HG02938 (cell line): ENCODE results near the gene IFI27L1.
"Not testable (repeated sequence)": the region's sequence is repeated elsewhere in the genome, so short reads cannot be mapped to it uniquely, and the experiment has no call there.

ENCODE experiments used
- ATAC-seq: cut with Tn5 transposase; IDR thresholded peaks from one replicate; pipeline ENCODE4 v1.9.1; 2021; ENCODE audit warnings: mild to moderate bottlenecking, moderate library complexity; ENCODE audit not compliant: unreplicated experiment

IFI27L1 gene

GRCh38 chr14:94047581-94047980, 33.5 kb upstream of the IFI27L1 start:
- no peak for ATAC-seq

- no peak for ATAC-seq
Observed at GRCh38 chr14:94048691-94049624, 32.2 kb upstream of the IFI27L1 start.

- ATAC-seq = no peak
Observed at GRCh38 chr14:94049625-94050023, 31.5 kb upstream of the IFI27L1 start.

GRCh38 chr14:94050231-94050880, 30.8 kb upstream of the IFI27L1 start:
- no peak for ATAC-seq

GRCh38 chr14:94051115-94051514, 30.0 kb upstream of the IFI27L1 start:
- ATAC-seq = no peak

- ATAC-seq = no peak
Observed at GRCh38 chr14:94051779-94052178, 29.3 kb upstream of the IFI27L1 start.

GRCh38 chr14:94052199-94052598, 28.9 kb upstream of the IFI27L1 start:
- ATAC-seq = no peak

- no peak for ATAC-seq
Observed at GRCh38 chr14:94052662-94053061, 28.4 kb upstream of the IFI27L1 start.

- no peak for ATAC-seq
Observed at GRCh38 chr14:94054401-94054800, 26.7 kb upstream of the IFI27L1 start.

- no peak for ATAC-seq
Observed at GRCh38 chr14:94054936-94055335, 26.2 kb upstream of the IFI27L1 start.

GRCh38 chr14:94056579-94057308, 24.4 kb upstream of the IFI27L1 start:
- ATAC-seq = peak; percentile 82

- no peak for ATAC-seq
Observed at GRCh38 chr14:94058128-94058673, 22.9 kb upstream of the IFI27L1 start.

GRCh38 chr14:94058674-94059138, 22.4 kb upstream of the IFI27L1 start:
- no peak for ATAC-seq

GRCh38 chr14:94059998-94060397, 21.1 kb upstream of the IFI27L1 start:
- ATAC-seq = no peak

GRCh38 chr14:94062344-94062940, 18.7 kb upstream of the IFI27L1 start:
- ATAC-seq = no peak

- ATAC-seq = no peak
Observed at GRCh38 chr14:94066089-94066676, 14.9 kb upstream of the IFI27L1 start.

- not testable (repeated sequence) for ATAC-seq
Observed at GRCh38 chr14:94072076-94072475, 9.0 kb upstream of the IFI27L1 start.

GRCh38 chr14:94074534-94074933, 6.6 kb upstream of the IFI27L1 start:
- ATAC-seq = no peak

GRCh38 chr14:94075008-94075407, 6.1 kb upstream of the IFI27L1 start:
- ATAC-seq = no peak

GRCh38 chr14:94077111-94077821, 3.8 kb upstream of the IFI27L1 start:
- ATAC-seq = no peak
